Left lung (tissue), 10 donors: ENCODE measurements around the gene LINC00237. TPM values are rescaled to one million over a fixed set of nuclear protein-coding genes. Genes with fewer than 3 reads are reported as not detected.

ENCODE experiments used
- ATAC-seq: fragments of 200-7000 bp; cut with Tn5 transposase; one replicate; pipeline ENCODE4 v1.9.1; 2020; ENCODE audit warnings: moderate library complexity
- DNase-seq, 4 donors: peaks; one replicate each; pipeline ENCODE4 v3.0.0-alpha.2; 2013 to 2020
- H3K27ac ChIP-seq, 2 donors: fragments of 200-600 bp; sonication (generic) in 1 of 2; one replicate each; pipeline versions ENCODE4 v1.5.0 to v1.8.0; 2020 to 2021
- H3K27me3 ChIP-seq, 2 donors: fragments of 200-600 bp; sonication (generic) in 1 of 2; one replicate each; pipeline versions ENCODE4 v1.5.0 to v1.8.0; 2020 to 2021
- H3K36me3 ChIP-seq, 2 donors: fragments of 200-600 bp; sonication (generic) in 1 of 2; one replicate each; pipeline versions ENCODE4 v1.5.0 to v1.8.0; 2020 to 2021
- H3K4me1 ChIP-seq, 2 donors: fragments of 200-600 bp; one replicate each; pipeline ENCODE4 v1.8.0; 2021
- H3K4me3 ChIP-seq, 2 donors: fragments of 200-600 bp; sonication (generic) in 1 of 2; one replicate each; pipeline versions ENCODE4 v1.5.0 to v1.8.0; 2020 to 2021; ENCODE audit warnings: mild to moderate bottlenecking in 1 of 2
- H3K9me3 ChIP-seq, 2 donors: fragments of 200-600 bp; sonication (generic) in 1 of 2; one replicate each; pipeline versions ENCODE4 v1.5.0 to v1.8.0; 2020 to 2021
- CTCF ChIP-seq, 2 donors: fragments of 200-600 bp; sonication (generic) in 1 of 2; IDR thresholded peaks; one replicate each; pipeline versions ENCODE4 v1.5.0 to v1.8.0; 2021; ENCODE audit warnings: antibody characterized with exemption in 2 of 2
- intact Hi-C, 2 donors: fragments of 100-400 bp; cut with DNase I; formaldehyde crosslinking; loops; one replicate each; pipeline versions ENCODE4 v1.11.2 to v1.14.2; 2022
- polyA plus RNA-seq, 6 donors: library from polyadenylated mRNA; unstranded; fragments of 120-200 nt; gene quantifications; one replicate each; pipeline ENCODE4 v1.2.1, GENCODE V29; 2013; ENCODE audit not compliant: insufficient read length in 6 of 6
- total RNA-seq, 2 donors: library from RNA; stranded (reverse); fragmentation: NEBNext Ultra II Directional; extraction: Animal tissue kit (Norgen Biotek cat#: 25700); gene quantifications; one replicate each; pipeline ENCODE4 v1.2.1, GENCODE V29; 2021
- donor health status: DM: no; HTN: yes; CAD: no.
- donor health status: DM: no; HTN: no; CAD: no.

LINC00237 gene
- total and polyA plus RNA-seq, 8 donors: not detected

DNA sequence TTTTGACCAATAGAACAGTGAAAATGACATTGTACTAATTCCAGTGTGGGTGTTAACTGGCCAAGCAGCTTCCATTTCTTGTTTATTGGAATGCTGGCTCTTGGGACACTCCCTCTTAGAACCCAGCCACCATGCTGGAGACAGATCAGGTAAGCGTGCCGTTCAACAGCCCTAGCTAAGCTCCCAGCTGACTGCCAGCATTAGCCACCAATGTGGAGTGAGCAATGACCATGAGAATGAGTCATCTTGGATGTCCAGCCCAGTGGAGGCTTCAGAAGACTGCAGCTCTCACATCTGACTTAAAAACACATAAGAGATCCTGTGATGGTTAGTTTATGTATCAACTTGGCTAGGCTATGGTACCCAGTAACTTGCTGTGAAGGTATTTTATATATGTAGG, 3.0 kb upstream of the LINC00237 start:
- Histone ChIP-seq H3K36me3 (no peaks in the 10 kb centered on the region), H3K27ac (no peak overlapping the region), H3K4me3 (no peak overlapping the region), H3K4me1 (peaks cover 0 to 11% of the 10 kb centered on the region in 2 donors), H3K9me3 (no peaks in the 10 kb centered on the region), H3K27me3 (peaks cover 47 to 86% of the 10 kb centered on the region in 2 donors)
- ATAC-seq: no peak
- TF ChIP-seq CTCF (IDR thresholded peaks at IDR 0.05): no peak
- intact Hi-C loops: no loop called here
- DNase-seq: no peak

DNA sequence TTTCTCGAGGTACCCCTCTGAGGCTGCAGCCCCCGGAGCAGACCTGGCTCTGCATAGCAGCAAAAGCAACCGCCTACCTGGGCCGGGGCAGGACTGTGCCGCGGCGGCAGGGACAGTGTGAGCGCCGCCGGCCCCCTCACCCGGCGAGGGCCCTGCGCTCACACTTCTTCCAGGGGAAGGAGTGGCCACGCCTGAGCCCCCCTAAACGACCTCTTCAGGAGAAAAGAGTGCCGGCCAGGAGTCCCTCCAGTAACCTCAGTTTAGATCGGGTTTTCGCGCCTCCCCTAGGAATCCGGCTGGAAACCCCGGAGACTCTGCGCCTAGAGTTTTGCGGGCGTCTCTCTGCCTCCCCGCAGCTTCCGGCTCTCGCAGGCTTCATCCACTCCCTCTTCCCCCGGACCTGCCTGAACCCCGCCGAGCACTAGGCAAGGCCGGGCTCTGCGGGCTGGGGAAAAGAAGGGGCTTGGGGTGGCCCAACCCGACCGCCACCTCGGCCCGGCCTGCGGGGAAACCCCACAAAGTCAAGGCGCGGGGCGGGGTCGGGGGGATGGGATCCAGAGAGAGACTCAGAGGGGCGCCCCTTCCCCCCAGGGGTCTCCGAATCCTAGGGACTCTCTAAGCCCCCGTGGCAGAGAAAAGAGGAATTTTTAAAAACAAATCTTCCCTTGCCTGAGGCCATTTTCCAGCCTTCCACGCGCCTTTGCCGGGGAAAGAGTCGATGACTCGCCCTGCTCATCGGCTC, 558 bp downstream of the LINC00237 start:
- Histone ChIP-seq H3K4me3 (no peak overlapping the region), H3K9me3 (no peaks in the 10 kb centered on the region), H3K4me1 (peaks cover 8 to 39% of the 10 kb centered on the region in 2 donors), H3K36me3 (no peaks in the 10 kb centered on the region), H3K27me3 (peaks cover 83 to 100% of the 10 kb centered on the region in 2 donors), H3K27ac (no peak overlapping the region)
- ATAC-seq: no peak
- TF ChIP-seq CTCF (IDR thresholded peaks at IDR 0.05): no peak
- intact Hi-C loops: no loop called here
- peak in 1 of 4 donors; percentile 74 for DNase-seq

DNA sequence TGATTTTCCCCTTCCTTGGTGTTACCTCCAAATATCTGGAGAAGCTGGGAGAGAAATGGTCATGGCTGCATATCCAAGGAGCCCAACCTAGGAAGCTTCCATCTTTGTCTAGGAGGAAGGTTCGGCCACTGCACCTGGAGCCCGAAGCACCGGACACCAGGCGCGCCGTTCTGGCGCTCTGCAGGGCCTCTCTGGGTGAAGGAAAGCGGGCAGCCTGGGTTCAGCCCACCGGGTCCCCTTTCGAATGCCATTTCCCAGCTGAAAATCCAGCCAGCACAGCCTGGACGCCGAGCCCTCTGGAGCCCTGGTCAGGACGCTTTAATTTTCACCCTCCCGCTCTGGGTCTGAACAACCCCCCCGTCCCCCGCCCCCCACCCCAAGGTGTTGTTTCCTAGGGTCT, 1.2 kb downstream of the LINC00237 start:
- Histone ChIP-seq H3K9me3 (no peaks in the 10 kb centered on the region), H3K4me1 (peaks cover 8 to 43% of the 10 kb centered on the region in 2 donors), H3K27ac (no peak overlapping the region), H3K36me3 (no peaks in the 10 kb centered on the region), H3K4me3 (no peak overlapping the region), H3K27me3 (peaks cover 89 to 100% of the 10 kb centered on the region in 2 donors)
- intact Hi-C loops: no loop called here
- ATAC-seq: no peak
- no peak for TF ChIP-seq CTCF (IDR thresholded peaks at IDR 0.05)
- no peak for DNase-seq

GRCh38 chr20:21104466-21104761, 1.7 kb downstream of the LINC00237 start:
- Histone ChIP-seq H3K4me3 (no peak overlapping the region), H3K27me3 (peaks cover 94 to 100% of the 10 kb centered on the region in 2 donors), H3K9me3 (no peaks in the 10 kb centered on the region), H3K36me3 (no peaks in the 10 kb centered on the region), H3K27ac (no peak overlapping the region), H3K4me1 (peaks cover 8 to 43% of the 10 kb centered on the region in 2 donors)
- intact Hi-C loops: no loop called here
- no peak for TF ChIP-seq CTCF (IDR thresholded peaks at IDR 0.05)
- ATAC-seq: no peak
- DNase-seq: no peak

DNA sequence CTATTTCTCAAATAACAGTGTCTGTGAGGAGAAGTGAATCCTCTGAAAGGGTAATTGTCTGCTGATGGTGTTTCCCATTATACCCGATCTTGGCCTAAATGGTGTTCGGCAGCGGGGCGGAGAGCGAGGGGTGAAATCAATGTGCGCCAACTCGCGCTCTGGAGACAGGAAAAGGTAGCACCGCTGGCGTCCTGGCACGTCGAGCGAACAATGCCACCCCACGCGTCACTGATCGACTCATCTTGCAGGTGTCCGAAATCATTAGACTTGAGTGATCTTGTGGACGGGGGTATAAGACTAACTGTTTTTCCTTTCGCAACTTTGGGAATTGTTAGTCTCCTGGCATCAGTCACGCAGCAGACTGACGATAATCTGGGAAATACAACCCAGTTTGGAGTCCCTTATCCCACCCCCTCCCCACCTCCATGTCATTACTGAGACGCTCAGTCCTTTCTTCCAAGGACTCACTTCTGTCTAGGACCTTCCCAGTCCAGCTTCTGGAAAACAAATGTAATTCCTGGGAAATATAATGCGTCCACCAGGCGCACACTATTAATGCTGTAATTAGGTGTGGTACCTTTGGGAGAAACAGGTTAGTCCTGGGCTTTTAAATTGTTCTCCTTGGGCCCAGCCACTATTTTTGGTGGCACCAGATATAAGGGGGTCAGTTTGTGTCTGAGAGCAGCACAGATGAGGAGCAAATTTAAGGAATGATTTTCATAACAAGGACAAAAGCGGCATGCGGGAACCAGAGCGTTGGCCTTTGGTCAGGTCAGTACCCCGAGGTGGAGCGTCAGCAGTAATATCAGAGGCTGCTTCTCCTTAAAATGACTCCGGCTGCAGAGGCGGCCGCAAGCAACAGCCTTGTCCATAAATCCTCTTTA, 2.3 kb downstream of the LINC00237 start:
- peaks cover 8 to 43% of the 10 kb centered on the region in 2 donors for H3K4me1 ChIP-seq
- DNase-seq: no peak
- no peak for TF ChIP-seq CTCF (IDR thresholded peaks at IDR 0.05)
- no peak for ATAC-seq
- H3K36me3 ChIP-seq: no peaks in the 10 kb centered on the region
- no peak overlapping the region for H3K4me3 ChIP-seq
- intact Hi-C loops: no loop called here
- no peak overlapping the region for H3K27ac ChIP-seq
- peaks cover 100% of the 10 kb centered on the region in 2 donors for H3K27me3 ChIP-seq
- no peaks in the 10 kb centered on the region for H3K9me3 ChIP-seq
